H1 (cell line): ENCODE results near the gene PHLPP2.

Experiments
- ATF3 ChIP-seq: IDR thresholded peaks from 2 replicates; pipeline ENCODE4 v1.6.1; 2011; ENCODE audit warnings: low read depth, mild to moderate bottlenecking, low read length; ENCODE audit not compliant: insufficient read depth
- CHD1 ChIP-seq: IDR thresholded peaks from 2 replicates; pipeline ENCODE4 v1.6.1; 2012; ENCODE audit warnings: low read depth, low read length, improper control_type of control experiment
- CTCF ChIP-seq, 3 experiments: IDR thresholded peaks; 1 replicate in 2 of 3; 2 replicates in 1 of 3; pipeline versions ENCODE4 v1.5.1 to v1.6.1; 2011; ENCODE audit warnings: low read length in 3 of 3, mild to moderate bottlenecking in 3 of 3, inconsistent platforms in 2 of 3, low read depth in 1 of 3, moderate library complexity in 1 of 3; ENCODE audit not compliant: insufficient read depth in 1 of 3; ENCODE audit errors: control extremely low read depth in 1 of 3
- EP300 ChIP-seq, 2 experiments: IDR thresholded peaks; 1 replicate in 1 of 2; 2 replicates in 1 of 2; pipeline ENCODE4 v1.6.1; 2011 to 2012; ENCODE audit warnings: low read depth in 2 of 2, low read length in 2 of 2, mild to moderate bottlenecking in 2 of 2, borderline replicate concordance in 1 of 2, inconsistent platforms in 1 of 2, moderate library complexity in 1 of 2
- EZH2 ChIP-seq: fragments of 200-600 bp; sonication (generic); IDR thresholded peaks from 2 replicates; pipeline ENCODE4 v1.7.1; 2012; ENCODE audit warnings: low read depth, mild to moderate bottlenecking, moderate library complexity, low read length, inconsistent platforms; ENCODE audit not compliant: severe bottlenecking
- HDAC2 ChIP-seq, 2 experiments: fragments of 300-600 bp in 1 of 2; sonication (generic) in 1 of 2; IDR thresholded peaks; 2 replicates each; pipeline ENCODE4 v1.6.1; 2011 to 2012; ENCODE audit warnings: low read depth in 2 of 2, low read length in 2 of 2, mild to moderate bottlenecking in 2 of 2, moderate library complexity in 2 of 2, borderline replicate concordance in 1 of 2, inconsistent platforms in 1 of 2
- HDAC6 ChIP-seq: IDR thresholded peaks from one replicate; pipeline ENCODE4 v1.7.1; 2012; ENCODE audit warnings: low read depth, mild to moderate bottlenecking, inconsistent platforms, low read length, moderate library complexity
- POLR2A ChIP-seq, 2 experiments: IDR thresholded peaks; 1 replicate in 1 of 2; 2 replicates in 1 of 2; pipeline ENCODE4 v1.6.1; 2011; ENCODE audit warnings: low read depth in 2 of 2, low read length in 2 of 2, mild to moderate bottlenecking in 2 of 2; ENCODE audit errors: control extremely low read depth in 1 of 2
- POLR2AphosphoS5 ChIP-seq: IDR thresholded peaks from 2 replicates; pipeline ENCODE4 v1.6.1; 2011; ENCODE audit warnings: low read depth, low read length
- RXRA ChIP-seq: IDR thresholded peaks from 2 replicates; pipeline ENCODE4 v1.6.1; 2011; ENCODE audit warnings: low read depth, mild to moderate bottlenecking, low read length, moderate library complexity; ENCODE audit not compliant: insufficient read depth
- SIN3A ChIP-seq, 2 experiments: IDR thresholded peaks in 1 of 2; conservative IDR thresholded peaks in 1 of 2; 2 replicates each; pipeline ENCODE4 v1.6.1; 2011 to 2012; ENCODE audit warnings: low read length in 2 of 2, improper control_type of control experiment in 1 of 2, low read depth in 1 of 2, mild to moderate bottlenecking in 1 of 2
- SP4 ChIP-seq: IDR thresholded peaks from 2 replicates; pipeline ENCODE4 v1.6.1; 2012; ENCODE audit warnings: low read length, inconsistent platforms
- USF2 ChIP-seq: IDR thresholded peaks from 2 replicates; pipeline ENCODE4 v1.6.1; 2011; ENCODE audit warnings: low read length, improper control_type of control experiment
- ZNF274 ChIP-seq: IDR thresholded peaks from 2 replicates; pipeline ENCODE4 v1.7.0; 2012; ENCODE audit warnings: low read length, borderline replicate concordance; ENCODE audit errors: extremely low read depth

- TF ChIP-seq SIN3A (conservative IDR thresholded peaks at IDR 0.05 in 1 of 2, IDR thresholded peaks at IDR 0.05 in 1 of 2; ENCODE audit: low read depth in 1 of 2, low read length in 2 of 2), result no peak
- TF ChIP-seq ZNF274, result no peak
- no peak for TF ChIP-seq ATF3
- no peak for TF ChIP-seq CTCF (IDR thresholded peaks at IDR 0.05; ENCODE audit: control extremely low read depth in 1 of 3, insufficient read depth in 1 of 3, low read depth in 1 of 3, low read length in 3 of 3)
- TF ChIP-seq HDAC2 (IDR thresholded peaks at IDR 0.05; ENCODE audit: borderline replicate concordance in 1 of 2, low read depth in 2 of 2, low read length in 2 of 2), result no peak
- TF ChIP-seq RXRA, result no peak
- no peak for TF ChIP-seq POLR2AphosphoS5
- no peak for TF ChIP-seq USF2
- TF ChIP-seq HDAC6, result no peak
- TF ChIP-seq EZH2, result no peak
- no peak for TF ChIP-seq SP4
- no peak for TF ChIP-seq POLR2A (IDR thresholded peaks at IDR 0.05; ENCODE audit: control extremely low read depth in 1 of 2, low read depth in 2 of 2, low read length in 2 of 2)
- no peak for TF ChIP-seq EP300 (IDR thresholded peaks at IDR 0.05; ENCODE audit: borderline replicate concordance in 1 of 2, low read depth in 2 of 2, low read length in 2 of 2)
- no peak for TF ChIP-seq CHD1
These were observed 92.7 kb downstream of the PHLPP2 start for GRCh38 chr16:71631776-71632175.
